GM23338 (cell line): ENCODE measurements around the gene NYAP1.

Experiments used
- EZH2 ChIP-seq: fragments of 200-600 bp; sonication (generic); IDR thresholded peaks from one replicate; pipeline ENCODE4 v1.8.0; 2017; ENCODE audit warnings: antibody characterized with exemption, mild to moderate bottlenecking, low read depth; ENCODE audit not compliant: unreplicated experiment
- TF ChIP-seq, protein P1 (sequence below), 2 experiments: fragments of 200-600 bp in 1 of 2; sonication (generic) in 1 of 2; conservative IDR thresholded peaks; 2 replicates each; pipeline versions ENCODE4 v1.5.1 to v1.6.1; 2016 to 2017; ENCODE audit warnings: antibody characterized with exemption in 2 of 2, low read depth in 2 of 2, mild to moderate bottlenecking in 2 of 2, moderate library complexity in 1 of 2

DNA sequence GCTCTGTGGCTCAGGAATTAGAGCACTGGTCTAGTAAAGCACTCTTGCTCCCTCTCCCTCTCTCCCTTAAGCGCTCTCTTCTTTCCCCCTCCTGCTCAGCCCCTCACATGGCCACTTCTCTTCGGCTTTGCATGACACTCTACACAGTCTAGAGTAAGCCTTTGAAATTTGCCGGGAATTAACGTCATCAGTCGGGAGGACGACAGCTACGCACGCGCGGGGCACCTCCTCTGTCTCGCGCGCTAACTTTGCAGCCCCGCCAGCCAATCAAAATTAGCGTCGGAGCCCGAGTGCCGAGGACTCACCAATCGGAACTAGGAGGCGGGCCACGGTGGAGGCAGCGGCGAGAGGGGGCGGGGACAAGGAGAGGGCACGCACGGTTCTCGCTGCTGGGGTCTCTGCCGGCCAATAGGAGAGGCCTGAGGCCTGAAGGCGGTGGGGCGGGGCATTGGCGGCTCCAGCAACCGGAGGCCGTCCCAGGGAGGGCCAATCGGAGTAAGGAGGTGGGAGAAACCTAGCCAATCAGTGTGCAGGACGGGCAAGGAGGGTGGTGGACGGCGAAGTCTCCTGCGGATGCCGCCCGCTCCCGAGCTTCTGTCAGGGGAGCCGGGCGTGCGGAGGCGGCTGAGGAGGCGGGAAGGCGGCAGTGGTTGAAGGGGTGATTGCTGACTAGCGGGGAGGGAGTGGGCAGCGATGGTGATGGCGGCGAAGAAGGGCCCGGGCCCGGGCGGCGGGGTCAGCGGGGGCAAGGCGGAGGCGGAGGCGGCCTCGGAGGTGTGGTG is 55.1 kb downstream of the NYAP1 start, which contains the start of gene AGFG2:
- no peak for TF ChIP-seq EZH2
- TF ChIP-seq, protein P1, sequence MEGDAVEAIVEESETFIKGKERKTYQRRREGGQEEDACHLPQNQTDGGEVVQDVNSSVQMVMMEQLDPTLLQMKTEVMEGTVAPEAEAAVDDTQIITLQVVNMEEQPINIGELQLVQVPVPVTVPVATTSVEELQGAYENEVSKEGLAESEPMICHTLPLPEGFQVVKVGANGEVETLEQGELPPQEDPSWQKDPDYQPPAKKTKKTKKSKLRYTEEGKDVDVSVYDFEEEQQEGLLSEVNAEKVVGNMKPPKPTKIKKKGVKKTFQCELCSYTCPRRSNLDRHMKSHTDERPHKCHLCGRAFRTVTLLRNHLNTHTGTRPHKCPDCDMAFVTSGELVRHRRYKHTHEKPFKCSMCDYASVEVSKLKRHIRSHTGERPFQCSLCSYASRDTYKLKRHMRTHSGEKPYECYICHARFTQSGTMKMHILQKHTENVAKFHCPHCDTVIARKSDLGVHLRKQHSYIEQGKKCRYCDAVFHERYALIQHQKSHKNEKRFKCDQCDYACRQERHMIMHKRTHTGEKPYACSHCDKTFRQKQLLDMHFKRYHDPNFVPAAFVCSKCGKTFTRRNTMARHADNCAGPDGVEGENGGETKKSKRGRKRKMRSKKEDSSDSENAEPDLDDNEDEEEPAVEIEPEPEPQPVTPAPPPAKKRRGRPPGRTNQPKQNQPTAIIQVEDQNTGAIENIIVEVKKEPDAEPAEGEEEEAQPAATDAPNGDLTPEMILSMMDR (conservative IDR thresholded peaks at IDR 0.05; ENCODE audit: low read depth in 2 of 2): no peak
